Measurements from ENCODE around the gene DDX42. TPM values are rescaled to one million over a fixed set of nuclear protein-coding genes. Genes with fewer than 3 reads are reported as not detected.
A peak's percentile ranks its signal among the peaks of the same experiment; 100 is the strongest.

DDX42 gene
- total and polyA plus RNA-seq, 2 donors (not counting 1 experiment from before 2014, with no cell fraction given) = 61.6 to 170 TPM

DNA sequence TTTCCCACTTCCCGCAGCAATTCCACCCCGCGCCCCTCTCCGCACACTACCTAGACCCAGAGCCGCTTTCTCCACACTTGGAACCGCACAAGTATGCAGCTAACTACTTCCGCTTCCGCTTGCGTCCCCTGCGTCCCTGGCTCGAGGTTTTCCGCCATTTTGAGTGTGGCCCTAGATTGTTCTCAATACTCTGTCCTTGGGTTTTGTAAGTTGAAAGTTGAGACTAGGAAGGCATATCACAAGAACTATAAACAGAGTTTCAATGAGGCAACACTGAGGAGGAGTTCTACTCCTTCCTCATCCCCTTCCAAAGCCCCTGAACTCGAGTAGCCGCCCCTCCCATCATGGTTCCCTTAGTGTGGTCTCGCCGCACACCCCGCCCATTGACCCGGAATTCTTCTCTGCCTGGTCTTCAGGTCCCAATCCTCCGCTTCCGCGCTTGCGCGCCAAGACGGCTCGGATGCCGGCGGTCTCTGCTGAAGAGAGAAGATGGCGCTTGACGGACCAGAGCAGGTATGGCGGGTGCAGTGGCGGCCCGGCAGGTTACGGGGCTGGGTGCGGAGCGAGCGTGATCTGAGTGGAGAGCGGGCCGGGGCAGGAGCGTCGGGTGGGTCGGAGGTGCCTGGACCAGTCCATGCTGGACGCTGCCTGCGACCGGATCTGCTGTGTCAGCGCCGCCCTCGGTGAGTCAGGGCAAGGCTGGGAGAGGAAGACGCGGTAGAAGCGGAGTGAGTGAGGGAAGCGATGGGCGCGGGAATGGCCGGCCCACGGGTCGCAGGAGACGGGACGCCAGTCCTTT is 53.2 kb downstream of the DDX42 start, which contains the start of the genes FTSJ3 and PSMC5:
TSS of gene FTSJ3 (minus strand) at position 662 of the 799 bp plus-strand sequence. CDS start 761 bp downstream, outside the sequence.
TSS of gene PSMC5 (plus strand) at position 430 of the 799 bp plus-strand sequence. CDS start at position 490, 60 bp downstream.
- Mint-ChIP-seq H3K4me1 (peaks cover 73% of the 10 kb centered on the region), H3K27ac (peak within 1 kb of the TSS; percentile 98), H3K9me3 (ENCODE audit: insufficient read depth) (no peaks in the 10 kb centered on the region), H3K27me3 (no peaks in the 10 kb centered on the region), H3K4me3 (peak within 1 kb of the TSS; percentile 98)
- H2AFZ ChIP-seq (ENCODE audit: insufficient read depth, low read depth, low read length, poor library complexity, severe bottlenecking) = peak within 1 kb of the TSS; percentile 92
- H3K4me3 ChIP-seq (ENCODE audit: control extremely low read depth in 1 of 5, extremely low read depth in 1 of 5, insufficient read depth in 1 of 5, low read depth in 2 of 5, low read length in 4 of 5) = peak within 1 kb of the TSS; percentile 78 to 92 (median 81)
- WGBS (ENCODE audit: insufficient coverage) = 0% methylated on average over 52 of the region's 58 CpGs
- H3K4me2 ChIP-seq (replicated peaks; ENCODE audit: low read depth, low read length, poor library complexity, severe bottlenecking) = peak within 1 kb of the TSS; percentile 87
- H3K27ac ChIP-seq (ENCODE audit: low read length in 2 of 2) = peak within 1 kb of the TSS; percentile 70 to 92
- H3K79me2 ChIP-seq (ENCODE audit: control insufficient read depth, insufficient read depth, low read length) = peaks cover 54% of the 10 kb centered on the region
- ATAC-seq (ENCODE audit: low read depth) (peak; percentile 95), DNase-seq (peak; percentile 98)
- TF ChIP-seq CTCF (IDR thresholded peaks at IDR 0.05) (peak; percentile 72), EZH2 (IDR thresholded peaks at IDR 0.05; ENCODE audit: borderline replicate concordance, insufficient read depth, low read depth, low read length, poor library complexity, severe bottlenecking) (no peak)
- intact Hi-C loops (cut with micrococcal nuclease) = loop anchor here (1.0 to 5.0 kb wide), 8 partner anchors 16 to 680 kb away; partner anchors contain the start of genes CCDC47, CEP95, DDX5 and ERN1
- ChIA-PET POLR2A (interaction anchor here (0.6 to 2.7 kb wide), 5 partner anchors 16 to 678 kb away, joined by 3 to 23 read pairs (median 6); partner anchors contain the start of genes CCDC47, DDX42, LIMD2 and SMARCD2), CTCF (interaction anchor here (0.6 to 3.3 kb wide), 5 partner anchors 13 to 277 kb away, joined by 3 to 15 read pairs (median 4); partner anchors contain the start of gene DCAF7)
- H3K27me3 ChIP-seq (replicated peaks in 1 of 4; ENCODE audit: control extremely low read depth in 1 of 4, control insufficient read depth in 3 of 4, insufficient read depth in 4 of 4, low read length in 3 of 4) = no peaks in the 10 kb centered on the region
- H4K20me1 ChIP-seq (ENCODE audit: control insufficient read depth, insufficient read depth, low read length, poor library complexity, severe bottlenecking) = peaks cover 5% of the 10 kb centered on the region
- H3K36me3 ChIP-seq (replicated peaks in 1 of 2; ENCODE audit: control extremely low read depth in 1 of 2, control insufficient read depth in 1 of 2, extremely low read depth in 1 of 2, insufficient read depth in 2 of 2, low read length in 1 of 2) = peaks cover 2 to 67% of the 10 kb centered on the region in 2 experiments
- H3K9ac ChIP-seq (ENCODE audit: low read length) = peak within 1 kb of the TSS; percentile 80
- H3K9me3 ChIP-seq (ENCODE audit: control extremely low read depth in 1 of 3, control insufficient read depth in 2 of 3, insufficient read depth in 1 of 3, low read length in 2 of 3) = no peaks in the 10 kb centered on the region
- peaks cover 38 to 53% of the 10 kb centered on the region in 2 donors for H3K4me1 ChIP-seq (ENCODE audit: control insufficient read depth in 2 of 2, insufficient read depth in 2 of 2, low read length in 2 of 2)
